DMS 273 (cell line): ENCODE measurements around the gene INO80D.
A peak's percentile ranks its signal among the peaks of the same experiment; 100 is the strongest.
"Not testable (repeated sequence)": the region's sequence is repeated elsewhere in the genome, so short reads cannot be mapped to it uniquely, and the experiment has no call there.

Experiments
- DNase-seq: peaks from one replicate; lab custom pipeline; 2025; ENCODE audit not compliant: unreplicated experiment; lab: John Stamatoyannopoulos, UW

INO80D gene

GRCh38 chr2:206033452-206033851 is 52.5 kb downstream of the INO80D start:
- DNase-seq = not testable (repeated sequence)

GRCh38 chr2:206031950-206032567 is 53.9 kb downstream of the INO80D start:
- DNase-seq = no peak

GRCh38 chr2:206031162-206031784 is 54.7 kb downstream of the INO80D start:
- no peak for DNase-seq

GRCh38 chr2:206028101-206028500 is 57.9 kb downstream of the INO80D start:
- DNase-seq = no peak

GRCh38 chr2:206023183-206023582 is 62.8 kb downstream of the INO80D start:
- no peak for DNase-seq

GRCh38 chr2:206020171-206020570 is 65.8 kb downstream of the INO80D start:
- DNase-seq = no peak

- not testable (repeated sequence) for DNase-seq
These were observed 70.2 kb downstream of the INO80D start for GRCh38 chr2:206015746-206016145.

- no peak for DNase-seq
These were observed 74.2 kb downstream of the INO80D start for GRCh38 chr2:206011795-206012194.

- peak; percentile 37 for DNase-seq
These were observed 74.9 kb downstream of the INO80D start for GRCh38 chr2:206011018-206011614.

- peak; percentile 43 for DNase-seq
These were observed 81.8 kb downstream of the INO80D start for GRCh38 chr2:206004004-206004693.

GRCh38 chr2:206002440-206002839 is 83.5 kb downstream of the INO80D start:
- no peak for DNase-seq

GRCh38 chr2:206001912-206002311 is 84.1 kb downstream of the INO80D start:
- no peak for DNase-seq

- DNase-seq = no peak
These were observed 85.2 kb downstream of the INO80D start for GRCh38 chr2:206000776-206001175.

GRCh38 chr2:205998583-205998982 is 87.4 kb downstream of the INO80D start:
- no peak for DNase-seq

- DNase-seq = no peak
These were observed 89.8 kb downstream of the INO80D start for GRCh38 chr2:205996161-205996560.

- DNase-seq = peak; percentile 4
These were observed 90.7 kb downstream of the INO80D start for GRCh38 chr2:205995260-205995659.

GRCh38 chr2:205994344-205994743 is 91.6 kb downstream of the INO80D start:
- no peak for DNase-seq

- DNase-seq = no peak
These were observed 95.9 kb downstream of the INO80D start for GRCh38 chr2:205990104-205990503.

- DNase-seq = no peak
These were observed 96.5 kb downstream of the INO80D start for GRCh38 chr2:205989271-205990071.

GRCh38 chr2:205988681-205989080 is 97.3 kb downstream of the INO80D start:
- DNase-seq = not testable (repeated sequence)

- no peak for DNase-seq
These were observed 97.7 kb downstream of the INO80D start for GRCh38 chr2:205988274-205988673.
